K562 (cell line): Measurements from ENCODE around the gene CTSO. TPM values are rescaled to one million over a fixed set of nuclear protein-coding genes. Genes with fewer than 3 reads are reported as not detected.

ENCODE experiments used
- ATAC-seq: fragments of 200-7000 bp; cut with Tn5 transposase; 3 replicates; pipeline ENCODE4 v1.9.1; 2020; ENCODE audit warnings: moderate library complexity
- BruUV-seq: library from RNA; stranded (reverse); fragments of 400-500 nt; replicated peaks from 2 replicates; lab custom pipeline; 2021; lab: Mats Ljungman, UMichigan
- CTCF ChIA-PET: fragments of 300-600 bp; formaldehyde crosslinking; extraction: SDS; loops from one replicate; lab custom pipeline; 2021; ENCODE audit warnings: low intra/inter-chr PET ratio; lab: Yijun Ruan, JAX
- POLR2A ChIA-PET: fragments of 300-600, 350-650 bp; sonication (Branson Sonifier 250); formaldehyde crosslinking; extraction: SDS; loops from one replicate; lab custom pipeline; 2021; ENCODE audit warnings: antibody characterized with exemption, inconsistent platforms; lab: Yijun Ruan, JAX
- DNase-seq, 4 experiments: peaks; one replicate each; pipeline versions ENCODE4 v3.0.0 to v3.0.0-alpha.2; 2011 to 2018; ENCODE audit warnings: low spot score in 3 of 4, mixed read lengths in 3 of 4; ENCODE audit errors: extremely low read depth in 1 of 4
- FAIRE-seq: peaks from 2 replicates; lab custom pipeline; 2011; peaks lifted over from hg19 to GRCh38; lab: Jason Lieb, UNC
- H2AFZ ChIP-seq: 2 replicates; pipeline ENCODE4 v1.6.0; 2011; ENCODE audit warnings: low read depth, low read length, control low read depth, inconsistent platforms
- H3K27ac ChIP-seq: fragments of 200-600 bp; 3 replicates; pipeline ENCODE4 v1.8.0; 2011; ENCODE audit warnings: low read depth, mild to moderate bottlenecking, control low read depth, inconsistent platforms, low read length, moderate library complexity, mixed read lengths; ENCODE audit errors: extremely low read depth
- H3K27me3 ChIP-seq, 2 experiments: fragments of 300-600 bp in 1 of 2; 2 replicates in 1 of 2; 3 replicates in 1 of 2; pipeline versions ENCODE4 v1.6.0 to v1.8.0; 2011; ENCODE audit warnings: inconsistent platforms in 2 of 2, low read length in 2 of 2, mild to moderate bottlenecking in 1 of 2, mixed read lengths in 1 of 2, moderate library complexity in 1 of 2; ENCODE audit not compliant: control insufficient read depth in 2 of 2, insufficient read depth in 2 of 2
- H3K36me3 ChIP-seq: fragments of 300-600 bp; 3 replicates; pipeline ENCODE4 v1.8.0; 2011; ENCODE audit warnings: mild to moderate bottlenecking, low read length, inconsistent platforms; ENCODE audit not compliant: control insufficient read depth, insufficient read depth
- H3K4me1 ChIP-seq, 2 experiments: fragments of 200-600 bp in 1 of 2; replicated peaks in 1 of 2; 2 replicates in 1 of 2; 3 replicates in 1 of 2; pipeline versions ENCODE4 v1.5.1 to v1.8.0; 2011; ENCODE audit warnings: inconsistent platforms in 2 of 2, low read length in 2 of 2, mild to moderate bottlenecking in 1 of 2, mixed read lengths in 1 of 2, moderate library complexity in 1 of 2; ENCODE audit not compliant: control insufficient read depth in 2 of 2, insufficient read depth in 2 of 2
- H3K4me2 ChIP-seq: 2 replicates; pipeline ENCODE4 v1.6.1; 2011; ENCODE audit warnings: low read length, control low read depth, inconsistent platforms, mixed read lengths; ENCODE audit not compliant: insufficient read depth
- H3K4me3 ChIP-seq: fragments of 200-600 bp; sonication (generic), shearing (Covaris generic); 2 replicates; pipeline ENCODE4 v1.5.1; 2016; ENCODE audit warnings: control low read depth, inconsistent platforms
- H3K79me2 ChIP-seq: fragments of 200-600 bp; 3 replicates; pipeline ENCODE4 v1.8.0; 2011; ENCODE audit warnings: low read length, inconsistent platforms; ENCODE audit not compliant: control insufficient read depth, insufficient read depth
- H3K9ac ChIP-seq, 2 experiments: 2 replicates each; pipeline versions ENCODE4 v1.6.0 to v1.6.1; 2011; ENCODE audit warnings: low read depth in 2 of 2, low read length in 2 of 2, control low read depth in 1 of 2, inconsistent platforms in 1 of 2, mild to moderate bottlenecking in 1 of 2, mixed read lengths in 1 of 2; ENCODE audit not compliant: insufficient read depth in 1 of 2
- H3K9me1 ChIP-seq: one replicate; pipeline ENCODE4 v1.6.0; 2011; ENCODE audit warnings: inconsistent platforms, mild to moderate bottlenecking, low read length, moderate library complexity; ENCODE audit not compliant: control insufficient read depth, insufficient read depth
- H3K9me3 ChIP-seq: replicated peaks from 2 replicates; pipeline ENCODE4 v1.5.1; 2011; ENCODE audit warnings: low read depth, low read length, inconsistent platforms; ENCODE audit not compliant: control insufficient read depth, insufficient read depth
- H4K20me1 ChIP-seq: replicated peaks from 2 replicates; pipeline ENCODE4 v1.6.1; 2011; ENCODE audit warnings: low read length, inconsistent platforms, mixed read lengths; ENCODE audit not compliant: control insufficient read depth, insufficient read depth
- AFF1 ChIP-seq, 2 experiments: fragments of 450-650 bp; IDR thresholded peaks; 2 replicates each; pipeline ENCODE4 v1.6.1; 2018; ENCODE audit warnings: mild to moderate bottlenecking in 2 of 2, low read depth in 1 of 2; ENCODE audit not compliant: partially characterized antibody in 2 of 2
- EP300 ChIP-seq: IDR thresholded peaks from 2 replicates; pipeline ENCODE4 v1.6.1; 2012; ENCODE audit warnings: low read length, improper control_type of control experiment
- FOXO4 ChIP-seq: fragments of 450-650 bp; formaldehyde crosslinking; IDR thresholded peaks from 2 replicates; pipeline ENCODE4 v1.4.0; 2020; ENCODE audit warnings: mild to moderate bottlenecking, moderate library complexity
- IRF2 ChIP-seq: sonication (generic); formaldehyde crosslinking; IDR thresholded peaks from 2 replicates; pipeline ENCODE4 v1.8.1; 2022; ENCODE audit warnings: mild to moderate bottlenecking, missing genetic modification reagents
- IRF9 ChIP-seq: fragments of 450-650 bp; IDR thresholded peaks from 2 replicates; pipeline ENCODE4 v1.6.1; 2016; ENCODE audit warnings: missing biosample characterization, missing genetic modification characterization
- KHSRP ChIP-seq: fragments of 450-650 bp; IDR thresholded peaks from 2 replicates; pipeline ENCODE4 v1.6.1; 2017
- MBD2 ChIP-seq: sonication (generic); IDR thresholded peaks from 2 replicates; pipeline ENCODE4 v1.6.1; 2016; ENCODE audit warnings: low read depth, borderline replicate concordance
- PHF21A ChIP-seq: fragments of 450-650 bp; IDR thresholded peaks from 2 replicates; pipeline ENCODE4 v1.6.1; 2017; ENCODE audit warnings: low read depth, borderline replicate concordance
- SMARCB1 ChIP-seq: IDR thresholded peaks from 2 replicates; pipeline ENCODE4 v1.6.1; 2011; ENCODE audit warnings: improper control_type of control experiment, low read depth; ENCODE audit not compliant: insufficient read length
- XRCC5 ChIP-seq: fragments of 200-400 bp; formaldehyde crosslinking; IDR thresholded peaks from 2 replicates; pipeline ENCODE4 v1.6.1; 2017; ENCODE audit warnings: low read depth, mild to moderate bottlenecking, low read length
- ZNF124 ChIP-seq: sonication (generic); formaldehyde crosslinking; IDR thresholded peaks from 2 replicates; pipeline ENCODE4 v1.8.1; 2022; ENCODE audit warnings: missing genetic modification reagents
- ZNF766 ChIP-seq: fragments of 200-800 bp; sonication (Bioruptor generic); conservative IDR thresholded peaks from 2 replicates; pipeline ENCODE4 v1.6.1; 2016; ENCODE audit warnings: missing genetic modification characterization, missing compliant biosample characterization
- WGBS: fragments of 100-300 bp; shearing (Covaris generic); methylation state at CpG from one replicate; pipeline ENCODE4 v1.1.6; 2016; ENCODE audit warnings: low coverage, mixed read lengths; ENCODE audit not compliant: insufficient coverage; ENCODE audit errors: missing lambda C conversion rate; 5-methylcytosine and 5-hydroxymethylcytosine counted together
- in situ Hi-C: fragments of 300-500 bp; cut with MboI; formaldehyde crosslinking; loops from 4 replicates; pipeline ENCODE4 v1.15.0; 2018; ENCODE audit warnings: inconsistent platforms, mixed read lengths
- intact Hi-C: fragments of 100-400 bp; cut with micrococcal nuclease; formaldehyde crosslinking; loops from 2 replicates; pipeline ENCODE4 v1.14.2; 2022
- polyA plus RNA-seq, 8 experiments: library from polyadenylated mRNA; depleted of rRNA in 4 of 8; stranded (reverse) in 5 of 8; unstranded in 3 of 8; fragments of >200 nt; fragmentation: Nextera tagmentation in 2 of 8; fragmentation: Illumina TruSeq in 1 of 8; extraction: Ambion mirVana in 2 of 8; extraction: Trizol in 1 of 8; gene quantifications; 2 replicates each; pipeline versions ENCODE4 v1.2.1 to v1.2.3, GENCODE V29; 2011 to 2014; ENCODE audit warnings: inconsistent platforms in 1 of 8, missing spikeins in 1 of 8
- total RNA-seq, 7 experiments: library from RNA; depleted of rRNA in 6 of 7; stranded (reverse); fragments of >200 nt in 6 of 7; fragmentation: Illumina TruSeq in 2 of 7; extraction: Trizol in 2 of 7; gene quantifications; 2 replicates each; pipeline versions ENCODE4 v1.2.1 to v1.2.3, GENCODE V29; 2011 to 2021; ENCODE audit warnings: low replicate concordance in 1 of 7
- TF ChIP-seq, protein P1 (sequence below): sonication (generic); formaldehyde crosslinking; IDR thresholded peaks from 2 replicates; pipeline ENCODE4 v1.8.1; 2023; ENCODE audit warnings: mild to moderate bottlenecking, missing genetic modification reagents

CTSO gene
- total and polyA plus RNA-seq, 9 of the 15 experiments (the other 6 are each of a cell fraction or from before 2014, with no cell fraction given): 0.03 to 0.07 (median 0.04) TPM; not detected in 5

GRCh38 chr4:155999725-156000124 is 46.1 kb upstream of the CTSO start:
- no TSS peak for BruUV-seq
- Histone ChIP-seq H3K9me3 (no peaks in the 10 kb centered on the region), H3K4me3 (no peak overlapping the region), H3K27ac (no peak overlapping the region), H3K4me2 (no peak overlapping the region), H3K9me1 (no peaks in the 10 kb centered on the region), H3K27me3 (no peaks in the 10 kb centered on the region), H3K79me2 (no peaks in the 10 kb centered on the region), H3K36me3 (no peaks in the 10 kb centered on the region), H2AFZ (no peak overlapping the region), H3K4me1 (no peaks in the 10 kb centered on the region), H4K20me1 (no peaks in the 10 kb centered on the region), H3K9ac (no peak overlapping the region)
- in situ Hi-C loops: no loop called here
- WGBS: under 1% methylated on average over 7 of the region's 7 CpGs
- intact Hi-C loops: no loop called here
- POLR2A ChIA-PET: no interaction called here
- FAIRE-seq (no peak), DNase-seq (no peak), ATAC-seq (no peak)
- CTCF ChIA-PET: no interaction called here
- no peak for TF ChIP-seq IRF9 (tag)
- TF ChIP-seq XRCC5: no peak
- no peak for TF ChIP-seq ZNF766 (CRISPR knock-in tag)
- TF ChIP-seq AFF1 (IDR thresholded peaks at IDR 0.05; ENCODE audit: low read depth in 1 of 2, partially characterized antibody in 2 of 2): no peak
- TF ChIP-seq, protein P1, sequence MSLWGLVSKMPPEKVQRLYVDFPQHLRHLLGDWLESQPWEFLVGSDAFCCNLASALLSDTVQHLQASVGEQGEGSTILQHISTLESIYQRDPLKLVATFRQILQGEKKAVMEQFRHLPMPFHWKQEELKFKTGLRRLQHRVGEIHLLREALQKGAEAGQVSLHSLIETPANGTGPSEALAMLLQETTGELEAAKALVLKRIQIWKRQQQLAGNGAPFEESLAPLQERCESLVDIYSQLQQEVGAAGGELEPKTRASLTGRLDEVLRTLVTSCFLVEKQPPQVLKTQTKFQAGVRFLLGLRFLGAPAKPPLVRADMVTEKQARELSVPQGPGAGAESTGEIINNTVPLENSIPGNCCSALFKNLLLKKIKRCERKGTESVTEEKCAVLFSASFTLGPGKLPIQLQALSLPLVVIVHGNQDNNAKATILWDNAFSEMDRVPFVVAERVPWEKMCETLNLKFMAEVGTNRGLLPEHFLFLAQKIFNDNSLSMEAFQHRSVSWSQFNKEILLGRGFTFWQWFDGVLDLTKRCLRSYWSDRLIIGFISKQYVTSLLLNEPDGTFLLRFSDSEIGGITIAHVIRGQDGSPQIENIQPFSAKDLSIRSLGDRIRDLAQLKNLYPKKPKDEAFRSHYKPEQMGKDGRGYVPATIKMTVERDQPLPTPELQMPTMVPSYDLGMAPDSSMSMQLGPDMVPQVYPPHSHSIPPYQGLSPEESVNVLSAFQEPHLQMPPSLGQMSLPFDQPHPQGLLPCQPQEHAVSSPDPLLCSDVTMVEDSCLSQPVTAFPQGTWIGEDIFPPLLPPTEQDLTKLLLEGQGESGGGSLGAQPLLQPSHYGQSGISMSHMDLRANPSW: no peak
- no peak for TF ChIP-seq EP300
- no peak for TF ChIP-seq IRF2 (CRISPR knock-in tag)
- no peak for TF ChIP-seq MBD2
- TF ChIP-seq FOXO4: no peak
- no peak for TF ChIP-seq ZNF124
- TF ChIP-seq KHSRP: no peak
- no peak for TF ChIP-seq PHF21A
- no peak for TF ChIP-seq SMARCB1
